Neural progenitor cell (in vitro differentiated cells): ENCODE measurements around the gene SNAP25. TPM values are rescaled to one million over a fixed set of nuclear protein-coding genes. Genes with fewer than 3 reads are reported as not detected.

ENCODE experiments used
- DNase-seq: peaks from one replicate; pipeline ENCODE4 v3.0.0-alpha.2; 2016; ENCODE audit warnings: low spot score
- H2AFZ ChIP-seq: fragments of 200-600 bp; sonication (generic); replicated peaks from 2 replicates; pipeline ENCODE4 v1.6.1; 2016; ENCODE audit warnings: antibody characterized with exemption
- H3F3A ChIP-seq: fragments of 200-600 bp; sonication (generic); 2 replicates; pipeline ENCODE4 v1.6.1; 2016; ENCODE audit warnings: antibody characterized with exemption, low read depth
- H3K27ac ChIP-seq: fragments of 200-600 bp; sonication (generic); 2 replicates; pipeline ENCODE4 v1.5.1; 2016; ENCODE audit warnings: mild to moderate bottlenecking
- H3K27me3 ChIP-seq: fragments of 200-600 bp; sonication (generic); 2 replicates; pipeline ENCODE4 v1.6.1; 2016; ENCODE audit warnings: mild to moderate bottlenecking, moderate library complexity
- H3K36me3 ChIP-seq: fragments of 200-600 bp; sonication (generic); 2 replicates; pipeline ENCODE4 v1.5.1; 2016
- H3K4me1 ChIP-seq: fragments of 200-600 bp; sonication (generic); 2 replicates; pipeline ENCODE4 v1.6.1; 2016; ENCODE audit warnings: mixed run types
- H3K4me2 ChIP-seq: fragments of 200-600 bp; sonication (generic); 2 replicates; pipeline ENCODE4 v1.6.1; 2016
- H3K4me3 ChIP-seq: fragments of 200-600 bp; sonication (generic); 2 replicates; pipeline ENCODE4 v1.5.1; 2016
- H3K79me2 ChIP-seq: fragments of 200-600 bp; sonication (generic); 2 replicates; pipeline ENCODE4 v1.6.1; 2016; ENCODE audit warnings: low read depth
- H3K9ac ChIP-seq: fragments of 200-600 bp; sonication (generic); 2 replicates; pipeline ENCODE4 v1.6.1; 2016
- H3K9me3 ChIP-seq: fragments of 200-600 bp; sonication (generic); 2 replicates; pipeline ENCODE4 v1.5.1; 2016; ENCODE audit warnings: low read depth
- H4K20me1 ChIP-seq: fragments of 200-600 bp; sonication (generic); 2 replicates; pipeline ENCODE4 v1.6.1; 2016; ENCODE audit warnings: low read depth
- H3K27ac Mint-ChIP-seq: 3 replicates; pipeline ENCODE4 v1.8.0; 2021; ENCODE audit warnings: mixed read lengths
- H3K27me3 Mint-ChIP-seq: 2 replicates; pipeline ENCODE4 v1.8.0; 2022; ENCODE audit warnings: low read depth, mild to moderate bottlenecking, inconsistent platforms, moderate library complexity, mixed read lengths; ENCODE audit not compliant: insufficient read depth
- H3K36me3 Mint-ChIP-seq: 3 replicates; pipeline ENCODE4 v1.8.0; 2021; ENCODE audit warnings: mixed read lengths
- H3K4me1 Mint-ChIP-seq: 3 replicates; pipeline ENCODE4 v1.8.0; 2021; ENCODE audit warnings: mixed read lengths
- H3K4me3 Mint-ChIP-seq: 3 replicates; pipeline ENCODE4 v1.8.0; 2021; ENCODE audit warnings: mild to moderate bottlenecking, moderate library complexity, mixed read lengths
- H3K9me3 Mint-ChIP-seq: 3 replicates; pipeline ENCODE4 v1.8.0; 2020; ENCODE audit warnings: mixed read lengths
- CTCF ChIP-seq: fragments of 200-600 bp; sonication (generic); IDR thresholded peaks from 2 replicates; pipeline ENCODE4 v1.5.1; 2017; ENCODE audit warnings: antibody characterized with exemption, mild to moderate bottlenecking
- EZH2 ChIP-seq: fragments of 200-600 bp; sonication (generic); IDR thresholded peaks from 2 replicates; pipeline ENCODE4 v1.6.1; 2017; ENCODE audit warnings: antibody characterized with exemption, mild to moderate bottlenecking, moderate library complexity
- EZH2phosphoT487 ChIP-seq: fragments of 200-600 bp; sonication (generic); IDR thresholded peaks from 2 replicates; pipeline ENCODE4 v1.6.1; 2017; ENCODE audit warnings: antibody characterized with exemption
- total RNA-seq: library from RNA; depleted of rRNA; stranded (reverse); fragments of >200 nt; gene quantifications from 2 replicates; pipeline ENCODE4 v1.2.3, GENCODE V29; 2015; ENCODE audit warnings: low replicate concordance

SNAP25 gene
- total RNA-seq, 1 donor from 2014 or later, result not detected

GRCh38 chr20:10171864-10172751 is 46.5 kb upstream of the SNAP25 start:
- peak overlapping the region; percentile 85 for H3K4me3 Mint-ChIP-seq
- peaks cover 4% of the 10 kb centered on the region for H3K27me3 Mint-ChIP-seq
- no peaks in the 10 kb centered on the region for H3K36me3 ChIP-seq
- peaks cover 33% of the 10 kb centered on the region for H3K27me3 ChIP-seq
- H3K4me2 ChIP-seq, result peak overlapping the region; percentile 95
- H4K20me1 ChIP-seq, result no peaks in the 10 kb centered on the region
- DNase-seq, result peak; percentile 63
- H3K9me3 Mint-ChIP-seq, result no peaks in the 10 kb centered on the region
- H3K4me1 ChIP-seq, result no peaks in the 10 kb centered on the region
- H3K27ac Mint-ChIP-seq, result no peak overlapping the region
- no peak overlapping the region for H3K27ac ChIP-seq
- H3K9me3 ChIP-seq, result no peaks in the 10 kb centered on the region
- H3F3A ChIP-seq, result no peaks in the 10 kb centered on the region
- no peaks in the 10 kb centered on the region for H3K79me2 ChIP-seq
- TF ChIP-seq EZH2phosphoT487, result no peak
- TF ChIP-seq CTCF, result peak; percentile 15
- TF ChIP-seq EZH2, result peak; percentile 43
- no peak overlapping the region for H3K9ac ChIP-seq
- peak overlapping the region; percentile 58 for H3K4me3 ChIP-seq
- no peaks in the 10 kb centered on the region for H3K36me3 Mint-ChIP-seq
- peak overlapping the region; percentile 73 for H2AFZ ChIP-seq
- H3K4me1 Mint-ChIP-seq, result peaks cover 4% of the 10 kb centered on the region

- H3K4me3 Mint-ChIP-seq, result peak overlapping the region; percentile 85
- peaks cover 4% of the 10 kb centered on the region for H3K4me1 Mint-ChIP-seq
- no peaks in the 10 kb centered on the region for H3K36me3 Mint-ChIP-seq
- Histone ChIP-seq H3K4me3 (peak overlapping the region; percentile 58), H3K9ac (no peak overlapping the region), H3K4me2 (peak overlapping the region; percentile 95), H3K27me3 (peaks cover 33% of the 10 kb centered on the region), H4K20me1 (no peaks in the 10 kb centered on the region), H3K79me2 (no peaks in the 10 kb centered on the region), H3K27ac (no peak overlapping the region), H3K4me1 (no peaks in the 10 kb centered on the region), H3K36me3 (no peaks in the 10 kb centered on the region), H2AFZ (peak overlapping the region; percentile 73), H3F3A (no peaks in the 10 kb centered on the region), H3K9me3 (no peaks in the 10 kb centered on the region)
- no peak overlapping the region for H3K27ac Mint-ChIP-seq
- no peak for DNase-seq
- TF ChIP-seq EZH2 (no peak), CTCF (no peak), EZH2phosphoT487 (no peak)
- no peaks in the 10 kb centered on the region for H3K9me3 Mint-ChIP-seq
- H3K27me3 Mint-ChIP-seq, result peaks cover 4% of the 10 kb centered on the region
Measured at GRCh38 chr20:10172998-10173655, 45.5 kb upstream of the SNAP25 start.

GRCh38 chr20:10174400-10174799 is 44.2 kb upstream of the SNAP25 start:
- H3K4me2 ChIP-seq, result no peak overlapping the region
- no peak overlapping the region for H3K27ac Mint-ChIP-seq
- no peak overlapping the region for H3K27ac ChIP-seq
- H2AFZ ChIP-seq, result no peak overlapping the region
- no peaks in the 10 kb centered on the region for H3K36me3 Mint-ChIP-seq
- peaks cover 4% of the 10 kb centered on the region for H3K4me1 Mint-ChIP-seq
- TF ChIP-seq CTCF (no peak), EZH2 (no peak), EZH2phosphoT487 (no peak)
- no peak overlapping the region for H3K4me3 ChIP-seq
- H3F3A ChIP-seq, result no peaks in the 10 kb centered on the region
- H3K27me3 ChIP-seq, result peaks cover 33% of the 10 kb centered on the region
- no peaks in the 10 kb centered on the region for H3K79me2 ChIP-seq
- peaks cover 4% of the 10 kb centered on the region for H3K27me3 Mint-ChIP-seq
- H4K20me1 ChIP-seq, result no peaks in the 10 kb centered on the region
- no peaks in the 10 kb centered on the region for H3K4me1 ChIP-seq
- no peaks in the 10 kb centered on the region for H3K9me3 Mint-ChIP-seq
- no peak for DNase-seq
- no peak overlapping the region for H3K9ac ChIP-seq
- no peak overlapping the region for H3K4me3 Mint-ChIP-seq
- H3K36me3 ChIP-seq, result no peaks in the 10 kb centered on the region
- no peaks in the 10 kb centered on the region for H3K9me3 ChIP-seq
